ENCODE results near the gene TMEM31. TPM values are rescaled to one million over a fixed set of nuclear protein-coding genes. Genes with fewer than 3 reads are reported as not detected.

Gene TMEM31
- total and polyA plus RNA-seq, 2 of the 8 experiments (the other 6 are each of a cell fraction or from before 2014, with no cell fraction given) = 0.65 TPM; not detected in 1

- Histone ChIP-seq H4K91ac (replicated peaks; ENCODE audit: insufficient read length, low read length) (no peak overlapping the region), H4K20me1 (replicated peaks in 1 of 2; ENCODE audit: control insufficient read depth in 1 of 2, insufficient read depth in 2 of 2, low read length in 2 of 2) (no peaks in the 10 kb centered on the region), H3K27me3 (replicated peaks in 1 of 4; ENCODE audit: control insufficient read depth in 3 of 4, extremely low read depth in 1 of 4, insufficient read depth in 3 of 4, low read length in 3 of 4) (no peaks in the 10 kb centered on the region), H2BK20ac (ENCODE audit: low read length) (no peak overlapping the region), H3K23ac (ENCODE audit: insufficient read length) (no peak overlapping the region), H3K9me3 (ENCODE audit: insufficient read depth in 2 of 2, low read depth in 1 of 2, low read length in 1 of 2) (no peaks in the 10 kb centered on the region), H2BK15ac (ENCODE audit: low read length) (no peak overlapping the region), H3K79me1 (ENCODE audit: low read depth, low read length) (no peaks in the 10 kb centered on the region), H2AFZ (ENCODE audit: low read length) (no peak overlapping the region), H2AK5ac (ENCODE audit: low read depth, low read length) (no peak overlapping the region), H3K56ac (replicated peaks; ENCODE audit: insufficient read length, low read depth, low read length) (no peak overlapping the region), H3K36me3 (ENCODE audit: control insufficient read depth in 2 of 4, insufficient read depth in 4 of 4, low read length in 3 of 4) (no peaks in the 10 kb centered on the region), H4K8ac (ENCODE audit: extremely low read depth, insufficient read depth, low read length) (no peak overlapping the region), H3K9ac (replicated peaks in 1 of 4; ENCODE audit: extremely low read depth in 1 of 4, low read depth in 3 of 4, low read length in 3 of 4) (no peak overlapping the region), H2BK12ac (ENCODE audit: low read depth, low read length) (no peak overlapping the region), H2BK120ac (replicated peaks; ENCODE audit: low read depth, low read length) (no peak overlapping the region), H3K23me2 (ENCODE audit: low read depth, low read length) (no peaks in the 10 kb centered on the region), H3K18ac (ENCODE audit: extremely low read depth, low read length) (no peak overlapping the region), H2BK5ac (ENCODE audit: low read depth, low read length) (no peak overlapping the region), H4K5ac (ENCODE audit: insufficient read length, low read depth, low read length) (no peak overlapping the region), H3K27ac (ENCODE audit: low read depth, low read length) (no peak overlapping the region), H3K4me1 (replicated peaks in 1 of 4; ENCODE audit: control insufficient read depth in 3 of 4, insufficient read depth in 4 of 4, low read length in 3 of 4) (no peaks in the 10 kb centered on the region), H3K79me2 (ENCODE audit: control insufficient read depth in 1 of 2, insufficient read depth in 2 of 2, low read length in 2 of 2) (no peaks in the 10 kb centered on the region), H3K4ac (replicated peaks; ENCODE audit: insufficient read length, low read depth, low read length) (no peak overlapping the region), H3K14ac (ENCODE audit: insufficient read length) (no peak overlapping the region), H3K4me3 (ENCODE audit: extremely low read depth in 1 of 4, insufficient read depth in 2 of 4, low read depth in 3 of 4, low read length in 4 of 4) (no peak overlapping the region), H3K4me2 (ENCODE audit: insufficient read depth in 1 of 2, low read depth in 2 of 2, low read length in 2 of 2) (no peak overlapping the region)
- TF ChIP-seq FOSL1 (IDR thresholded peaks at IDR 0.05; ENCODE audit: insufficient read depth, low read depth, low read length) = no peak
- CTCF ChIA-PET (ENCODE audit: partially characterized antibody) = interaction anchor here (0.7 to 0.9 kb wide), 2 partner anchors 13 to 77 kb away, joined by 3 to 6 read pairs; partner anchors contain the start of gene TMEM31
- FAIRE-seq (no peak), DNase-seq (ENCODE audit: low read depth in 1 of 2, low spot score in 2 of 2) (no peak)
- POLR2A ChIA-PET (ENCODE audit: partially characterized antibody) = interaction anchor here (0.8 kb wide), 1 partner anchor 76 kb away, joined by 3 read pairs; no protein-coding TSS in a partner anchor
Measured at GRCh38 chrX:103697687-103698086, 13.0 kb upstream of the TMEM31 start.
